PFSK-1 (cell line): ENCODE results near the gene TGIF1.

Experiments
- FOXP2 ChIP-seq: optimal IDR thresholded peaks from 2 replicates; pipeline ENCODE3; 2011; ENCODE audit warnings: borderline replicate concordance, control low read depth, inconsistent platforms; ENCODE audit not compliant: insufficient read depth; ENCODE audit errors: extremely low read length, extremely low read depth
- POLR2AphosphoS5 ChIP-seq: IDR thresholded peaks from 2 replicates; pipeline ENCODE4 v1.6.1; 2012; ENCODE audit warnings: low read depth, mild to moderate bottlenecking, control low read depth, low read length, moderate library complexity
- REST ChIP-seq, 2 experiments: IDR thresholded peaks; 2 replicates each; pipeline versions ENCODE4 v1.6.1 to v1.8.0; 2011 to 2012; ENCODE audit warnings: low read depth in 2 of 2, low read length in 2 of 2, control low read depth in 1 of 2, inconsistent platforms in 1 of 2, mild to moderate bottlenecking in 1 of 2, moderate library complexity in 1 of 2; ENCODE audit not compliant: insufficient read depth in 1 of 2
- SIN3A ChIP-seq: IDR thresholded peaks from 2 replicates; pipeline ENCODE4 v1.6.1; 2012; ENCODE audit warnings: mild to moderate bottlenecking, low read length, moderate library complexity, borderline replicate concordance; ENCODE audit not compliant: insufficient read depth
- TAF1 ChIP-seq: IDR thresholded peaks from 2 replicates; pipeline ENCODE4 v1.6.1; 2012; ENCODE audit warnings: low read length, control low read depth, borderline replicate concordance; ENCODE audit not compliant: insufficient read depth

- TF ChIP-seq REST (IDR thresholded peaks at IDR 0.05; ENCODE audit: insufficient read depth in 1 of 2, low read depth in 2 of 2, low read length in 2 of 2), result no peak
- no peak for TF ChIP-seq POLR2AphosphoS5
- no peak for TF ChIP-seq SIN3A
- TF ChIP-seq TAF1, result no peak
- TF ChIP-seq FOXP2, result no peak
Observed at GRCh38 chr18:3508576-3509549, 58.9 kb downstream of the TGIF1 start.
